NCI-H146 (cell line): Measurements from ENCODE around the gene CLDN2.
A peak's percentile ranks its signal among the peaks of the same experiment; 100 is the strongest.

Experiments used
- DNase-seq: peaks from one replicate; lab custom pipeline; 2025; lab: John Stamatoyannopoulos, UW

The CLDN2 gene

DNA sequence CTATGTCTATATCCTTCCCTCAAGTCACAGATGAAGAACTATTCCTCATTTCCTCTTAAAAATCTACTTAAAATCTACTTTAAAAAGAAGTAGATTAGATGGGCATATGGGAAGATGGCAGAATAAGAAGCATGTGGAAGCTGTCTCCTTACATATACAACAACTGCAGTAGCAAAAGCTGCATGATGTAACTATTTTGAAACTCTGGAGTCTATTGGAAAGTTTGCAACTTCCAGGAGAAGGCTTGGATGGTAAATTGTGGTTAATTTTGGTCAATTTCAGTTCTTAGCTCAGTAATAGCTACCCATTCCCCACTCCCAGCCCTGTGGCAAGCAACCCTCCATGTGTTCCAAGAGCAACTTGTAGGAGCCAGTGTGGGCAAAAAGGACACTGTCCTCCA lies 42.9 kb downstream of the CLDN2 start:
- no peak for DNase-seq

DNA sequence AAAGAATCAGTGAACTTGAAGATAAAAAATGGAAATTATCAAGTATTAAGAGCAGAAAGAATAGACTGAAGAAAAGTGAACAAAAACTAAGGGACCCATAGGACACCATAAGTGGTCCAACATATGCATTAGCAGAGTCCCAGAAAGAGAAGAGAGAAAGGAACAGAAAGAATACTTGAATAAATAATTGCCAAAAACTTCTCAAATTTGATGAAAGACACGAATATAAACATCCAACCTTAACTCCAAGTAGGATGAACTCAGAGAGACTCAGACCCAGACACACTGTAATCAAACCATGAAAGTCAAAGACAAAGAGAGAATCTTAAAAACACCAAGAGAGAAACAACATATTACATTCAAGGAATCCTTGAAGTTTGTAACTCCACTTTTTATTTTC lies 44.1 kb downstream of the CLDN2 start:
- DNase-seq, result no peak

- peak; percentile 6 for DNase-seq
These were observed 46.3 kb downstream of the CLDN2 start for GRCh38 chrX:106966547-106966946.

GRCh38 chrX:106972896-106973295 lies 52.7 kb downstream of the CLDN2 start:
- no peak for DNase-seq

- no peak for DNase-seq
These were observed 53.4 kb downstream of the CLDN2 start for GRCh38 chrX:106973433-106974149.

GRCh38 chrX:106976416-106976815 lies 56.2 kb downstream of the CLDN2 start:
- no peak for DNase-seq
